H1 (cell line): ENCODE measurements around the gene DCAF17. TPM values are rescaled to one million over a fixed set of nuclear protein-coding genes. Genes with fewer than 3 reads are reported as not detected.

ENCODE experiments used
- GTF2F1 ChIP-seq: IDR thresholded peaks from 2 replicates; pipeline ENCODE4 v1.6.1; 2012; ENCODE audit warnings: low read depth, low read length, improper control_type of control experiment, borderline replicate concordance
- KDM1A ChIP-seq: fragments of 200-600, 300-600 bp; sonication (generic); IDR thresholded peaks from 2 replicates; pipeline ENCODE4 v1.7.1; 2016; ENCODE audit warnings: mild to moderate bottlenecking, low read length, borderline replicate concordance
- MAFK ChIP-seq: IDR thresholded peaks from 2 replicates; pipeline ENCODE4 v1.6.1; 2012; ENCODE audit warnings: low read depth, mild to moderate bottlenecking, improper control_type of control experiment, low read length
- POU5F1 ChIP-seq: IDR thresholded peaks from 2 replicates; pipeline ENCODE4 v1.6.1; 2011; ENCODE audit warnings: low read depth, mild to moderate bottlenecking, low read length, moderate library complexity
- TAF1 ChIP-seq: IDR thresholded peaks from 2 replicates; pipeline ENCODE4 v1.6.1; 2011; ENCODE audit warnings: mild to moderate bottlenecking, low read depth, low read length
- polyA plus RNA-seq, 7 experiments: library from polyadenylated mRNA; depleted of rRNA in 3 of 7; stranded (reverse) in 5 of 7; unstranded in 2 of 7; fragments of >200 nt in 5 of 7; fragments of 200-250 nt in 2 of 7; gene quantifications; 1 replicate in 5 of 7; 2 replicates in 1 of 7; 4 replicates in 1 of 7; pipeline versions ENCODE4 v1.2.1 to v1.2.3, GENCODE V29; 2011 to 2013; ENCODE audit warnings: missing spikeins in 2 of 7, mixed read lengths in 2 of 7
- total RNA-seq: library from RNA; stranded (reverse); fragmentation: NEBNext Ultra II Directional; extraction: Animal tissue kit (Norgen Biotek cat#: 25700); gene quantifications from 2 replicates; pipeline ENCODE4 v1.2.1, GENCODE V29; 2021

DCAF17 gene
- total and polyA plus RNA-seq, 2 of the 8 experiments (the other 6 are each of a cell fraction or from before 2014, with no cell fraction given) = 10.7 to 30.0 TPM

GRCh38 chr2:171514908-171515582, 81.0 kb downstream of the DCAF17 start (continued):
- TF ChIP-seq TAF1 (no peak), MAFK (no peak), GTF2F1 (no peak), KDM1A (no peak), POU5F1 (no peak)
